MCF 10A (cell line): ENCODE results near the gene KRTAP10-3. TPM values are rescaled to one million over a fixed set of nuclear protein-coding genes. Genes with fewer than 3 reads are reported as not detected.

Experiments used
- BruUV-seq: library from RNA; stranded (reverse); fragments of 400-500 nt; replicated peaks from 2 replicates; lab custom pipeline; 2021; lab: Mats Ljungman, UMichigan
- CTCF ChIA-PET: fragments of 300-600 bp; sonication (Branson Sonifier 250); formaldehyde crosslinking; extraction: SDS; loops from one replicate; lab custom pipeline; 2021; ENCODE audit warnings: antibody characterized with exemption, inconsistent platforms; lab: Yijun Ruan, JAX
- POLR2A ChIA-PET: fragments of 300-600, 350-650 bp; sonication (Branson Sonifier 250); formaldehyde crosslinking; extraction: SDS; loops from one replicate; lab custom pipeline; 2020; ENCODE audit warnings: antibody characterized with exemption, inconsistent platforms; lab: Yijun Ruan, JAX
- DNase-seq: peaks from one replicate; pipeline ENCODE4 v3.0.0-alpha.2; 2018; ENCODE audit not compliant: unreplicated experiment
- H3K27ac Mint-ChIP-seq: one replicate; pipeline ENCODE4 v1.8.0; 2022; ENCODE audit warnings: mild to moderate bottlenecking, low read depth, mixed read lengths; ENCODE audit not compliant: unreplicated experiment
- H3K27me3 Mint-ChIP-seq: one replicate; pipeline ENCODE4 v1.8.0; 2022; ENCODE audit warnings: mixed read lengths; ENCODE audit not compliant: insufficient read depth, unreplicated experiment
- H3K36me3 Mint-ChIP-seq: one replicate; pipeline ENCODE4 v1.8.0; 2022; ENCODE audit warnings: mild to moderate bottlenecking, moderate library complexity, mixed read lengths; ENCODE audit not compliant: insufficient read depth, unreplicated experiment
- H3K4me1 Mint-ChIP-seq: one replicate; pipeline ENCODE4 v1.8.0; 2022; ENCODE audit warnings: mixed read lengths; ENCODE audit not compliant: insufficient read depth, unreplicated experiment
- H3K4me3 Mint-ChIP-seq: one replicate; pipeline ENCODE4 v1.8.0; 2022; ENCODE audit warnings: mild to moderate bottlenecking, moderate library complexity, mixed read lengths; ENCODE audit not compliant: unreplicated experiment
- H3K9me3 Mint-ChIP-seq: one replicate; pipeline ENCODE4 v1.8.0; 2022; ENCODE audit warnings: mixed read lengths; ENCODE audit not compliant: unreplicated experiment
- CTCF ChIP-seq: fragments of 200-600 bp; IDR thresholded peaks from one replicate; pipeline ENCODE4 v1.8.0; 2022; ENCODE audit warnings: antibody characterized with exemption, mild to moderate bottlenecking; ENCODE audit not compliant: unreplicated experiment
- intact Hi-C: fragments of 100-400 bp; cut with micrococcal nuclease; formaldehyde crosslinking; loops from 2 replicates; pipeline ENCODE4 v1.14.1; 2022
- total RNA-seq: library from RNA; stranded (reverse); gene quantifications from 2 replicates; pipeline ENCODE4 v1.2.3, GENCODE V29; 2022

Gene KRTAP10-3
- total RNA-seq, 1 experiment from 2014 or later: not detected

DNA sequence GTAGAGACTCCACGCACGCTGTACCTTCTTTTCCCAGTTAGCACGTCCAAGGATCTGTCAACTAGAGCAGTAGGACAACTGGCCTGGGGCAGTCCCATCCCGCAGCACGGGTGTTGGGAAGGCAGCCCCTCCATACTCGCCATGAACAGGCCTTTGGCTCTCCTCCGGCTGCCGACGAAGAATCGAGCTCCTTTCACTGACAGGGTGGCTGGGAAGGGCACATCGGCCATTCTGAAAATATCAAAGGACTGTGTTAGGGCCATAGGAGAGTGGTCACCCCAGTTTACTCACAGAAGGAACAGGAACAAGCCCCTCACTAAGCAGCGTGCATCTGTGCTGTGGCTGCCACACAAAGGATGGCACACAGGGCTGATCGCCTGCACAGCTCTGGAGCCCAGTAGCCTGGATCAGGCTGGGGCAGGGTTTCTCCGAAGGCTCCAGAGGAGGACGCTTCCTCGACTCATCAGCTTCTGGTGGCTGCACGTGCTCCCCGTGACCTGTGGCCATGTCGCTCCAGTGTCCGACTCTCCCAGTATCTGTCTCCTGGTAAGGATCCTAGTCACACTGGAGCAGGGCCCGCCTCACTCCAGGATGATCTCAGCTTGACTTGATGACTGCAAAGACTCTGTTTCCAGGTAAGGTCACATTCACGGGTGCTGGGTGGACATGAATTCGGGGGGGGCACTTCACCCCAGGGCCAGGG lies 27.5 kb downstream of the KRTAP10-3 start:
- peaks cover 9% of the 10 kb centered on the region for H3K9me3 Mint-ChIP-seq

GRCh38 chr21:44530221-44530902 lies 28.2 kb downstream of the KRTAP10-3 start:
- TF ChIP-seq CTCF: no peak
- Mint-ChIP-seq H3K36me3 (no peaks in the 10 kb centered on the region), H3K9me3 (peaks cover 9% of the 10 kb centered on the region), H3K27ac (no peak overlapping the region), H3K4me3 (no peak overlapping the region), H3K27me3 (peaks cover 23% of the 10 kb centered on the region), H3K4me1 (peaks cover 6% of the 10 kb centered on the region)
- CTCF ChIA-PET: no interaction called here
- DNase-seq: no peak
- POLR2A ChIA-PET: no interaction called here
- intact Hi-C loops: no loop called here
- BruUV-seq: no TSS peak

More for the DNA sequence above, 27.5 kb downstream of the KRTAP10-3 start:
- POLR2A ChIA-PET: interaction anchor here (0.7 kb wide), 1 partner anchor 688 kb away, joined by 3 read pairs; no protein-coding TSS in a partner anchor
- H3K27ac Mint-ChIP-seq: no peak overlapping the region
- no peak for TF ChIP-seq CTCF
- H3K4me3 Mint-ChIP-seq: no peak overlapping the region
- BruUV-seq: no TSS peak
- peaks cover 6% of the 10 kb centered on the region for H3K4me1 Mint-ChIP-seq
- intact Hi-C loops: no loop called here
- H3K36me3 Mint-ChIP-seq: no peaks in the 10 kb centered on the region
- peaks cover 23% of the 10 kb centered on the region for H3K27me3 Mint-ChIP-seq
- CTCF ChIA-PET: no interaction called here
- no peak for DNase-seq

GRCh38 chr21:44529503-44530125 lies 29.0 kb downstream of the KRTAP10-3 start:
- Mint-ChIP-seq H3K4me1 (peaks cover 6% of the 10 kb centered on the region), H3K4me3 (no peak overlapping the region), H3K27ac (no peak overlapping the region), H3K36me3 (no peaks in the 10 kb centered on the region), H3K27me3 (peaks cover 15% of the 10 kb centered on the region), H3K9me3 (peaks cover 9% of the 10 kb centered on the region)
- CTCF ChIA-PET: no interaction called here
- POLR2A ChIA-PET: no interaction called here
- BruUV-seq: no TSS peak
- TF ChIP-seq CTCF: no peak
- intact Hi-C loops: no loop called here
- no peak for DNase-seq

GRCh38 chr21:44529011-44529421 lies 29.6 kb downstream of the KRTAP10-3 start:
- TF ChIP-seq CTCF: no peak
- intact Hi-C loops: no loop called here
- POLR2A ChIA-PET: no interaction called here
- Mint-ChIP-seq H3K4me3 (no peak overlapping the region), H3K27ac (no peak overlapping the region), H3K27me3 (peaks cover 12% of the 10 kb centered on the region), H3K9me3 (peaks cover 9% of the 10 kb centered on the region), H3K36me3 (no peaks in the 10 kb centered on the region), H3K4me1 (peaks cover 6% of the 10 kb centered on the region)
- CTCF ChIA-PET: no interaction called here
- no TSS peak for BruUV-seq
- no peak for DNase-seq
